GM15510 (cell line): Measurements from ENCODE around the gene EPS8.

Source experiments
- POLR2A ChIP-seq: IDR thresholded peaks from 3 replicates; pipeline ENCODE4 v1.6.1; 2011; ENCODE audit warnings: borderline replicate concordance; ENCODE audit not compliant: insufficient read length; ENCODE audit errors: extremely low read depth

Gene EPS8

GRCh38 chr12:15720295-15720694 is 68.9 kb downstream of the EPS8 start:
- TF ChIP-seq POLR2A = no peak

GRCh38 chr12:15719230-15719629 is 70.0 kb downstream of the EPS8 start:
- no peak for TF ChIP-seq POLR2A

- no peak for TF ChIP-seq POLR2A
Measured at GRCh38 chr12:15717940-15718567, 71.1 kb downstream of the EPS8 start.

- no peak for TF ChIP-seq POLR2A
Measured at GRCh38 chr12:15716581-15716980, 72.6 kb downstream of the EPS8 start.

GRCh38 chr12:15714256-15714655 is 74.9 kb downstream of the EPS8 start:
- TF ChIP-seq POLR2A = no peak

- no peak for TF ChIP-seq POLR2A
Measured at GRCh38 chr12:15712823-15713660, 76.1 kb downstream of the EPS8 start.

GRCh38 chr12:15712160-15712559 is 77.0 kb downstream of the EPS8 start:
- no peak for TF ChIP-seq POLR2A

- no peak for TF ChIP-seq POLR2A
Measured at GRCh38 chr12:15710860-15711510, 78.2 kb downstream of the EPS8 start.

- TF ChIP-seq POLR2A = no peak
Measured at GRCh38 chr12:15709551-15709950, 79.6 kb downstream of the EPS8 start.

- TF ChIP-seq POLR2A = no peak
Measured at GRCh38 chr12:15708396-15709076, 80.7 kb downstream of the EPS8 start.

- no peak for TF ChIP-seq POLR2A
Measured at GRCh38 chr12:15707516-15708199, 81.5 kb downstream of the EPS8 start.

- TF ChIP-seq POLR2A = no peak
Measured at GRCh38 chr12:15706010-15706676, 83.0 kb downstream of the EPS8 start.

- no peak for TF ChIP-seq POLR2A
Measured at GRCh38 chr12:15705606-15706005, 83.6 kb downstream of the EPS8 start.

GRCh38 chr12:15702276-15702675 is 86.9 kb downstream of the EPS8 start:
- no peak for TF ChIP-seq POLR2A
